ENCODE measurements around the gene KRTAP10-2. TPM values are rescaled to one million over a fixed set of nuclear protein-coding genes. Genes with fewer than 3 reads are reported as not detected.

The KRTAP10-2 gene
- polyA plus RNA-seq, 1 donor (not counting 4 experiments of a cell fraction or from before 2014, with no cell fraction given), result not detected

- no peaks in the 10 kb centered on the region for H3K4me1 ChIP-seq (ENCODE audit: control insufficient read depth, extremely low read depth, insufficient read depth, low read length)
- H3K27ac ChIP-seq (ENCODE audit: control insufficient read depth, insufficient read depth, low read length), result no peak overlapping the region
- peaks cover 4% of the 10 kb centered on the region for H3K9me3 ChIP-seq (ENCODE audit: control insufficient read depth, low read depth, low read length)
- H3K79me2 ChIP-seq (ENCODE audit: control insufficient read depth, insufficient read depth, low read length), result no peaks in the 10 kb centered on the region
- no peaks in the 10 kb centered on the region for H3K9me1 ChIP-seq (ENCODE audit: control insufficient read depth, extremely low read depth, insufficient read depth, low read length)
- H2AFZ ChIP-seq (ENCODE audit: control insufficient read depth, low read length), result no peak overlapping the region
- no peak overlapping the region for H3K4me2 ChIP-seq (ENCODE audit: control insufficient read depth, extremely low read depth, insufficient read depth, low read depth, low read length)
- no peak overlapping the region for H3K4me3 ChIP-seq (ENCODE audit: control insufficient read depth in 2 of 3, extremely low read depth in 1 of 3, insufficient read depth in 2 of 3, low read depth in 1 of 3, low read length in 3 of 3)
- no peaks in the 10 kb centered on the region for H3K27me3 ChIP-seq (ENCODE audit: control insufficient read depth, extremely low read depth, insufficient read depth, low read length)
- TF ChIP-seq CTCF (optimal IDR thresholded peaks at IDR 0.05 in 1 of 3, IDR thresholded peaks at IDR 0.05 in 1 of 3, conservative IDR thresholded peaks at IDR 0.05 in 1 of 3; ENCODE audit: extremely low read depth in 1 of 3, insufficient read depth in 2 of 3, low read length in 3 of 3), result no peak
- no peak for TF ChIP-seq EZH2 (IDR thresholded peaks at IDR 0.05; ENCODE audit: low read length)
- FAIRE-seq, result no peak
- DNase-seq (ENCODE audit: low read depth, low spot score), result no peak
- dilution Hi-C loops (cut with MboI; ENCODE audit: extremely low pct_ligation_motif_present, low sequenced_read_pairs), result no loop called here
- H3K36me3 ChIP-seq (ENCODE audit: control insufficient read depth in 2 of 2, extremely low read depth in 1 of 2, insufficient read depth in 2 of 2, low read length in 2 of 2), result no peaks in the 10 kb centered on the region
- no peaks in the 10 kb centered on the region for H4K20me1 ChIP-seq (ENCODE audit: control insufficient read depth, extremely low read depth, insufficient read depth, low read length)
- no peak overlapping the region for H3K9ac ChIP-seq (ENCODE audit: control insufficient read depth, extremely low read depth, insufficient read depth, low read length)
Measured at GRCh38 chr21:44532712-44533111, 18.6 kb downstream of the KRTAP10-2 start.

- no peak for FAIRE-seq
- dilution Hi-C loops (cut with MboI; ENCODE audit: extremely low pct_ligation_motif_present, low sequenced_read_pairs), result no loop called here
Measured at GRCh38 chr21:44531606-44532564, 19.4 kb downstream of the KRTAP10-2 start.

More at GRCh38 chr21:44531606-44532564, 19.4 kb downstream of the KRTAP10-2 start:
- no peak for DNase-seq (ENCODE audit: low read depth, low spot score)
- Histone ChIP-seq H3K4me3 (ENCODE audit: control insufficient read depth in 2 of 3, extremely low read depth in 1 of 3, insufficient read depth in 2 of 3, low read depth in 1 of 3, low read length in 3 of 3) (no peak overlapping the region), H3K27me3 (ENCODE audit: control insufficient read depth, extremely low read depth, insufficient read depth, low read length) (no peaks in the 10 kb centered on the region), H3K9me3 (ENCODE audit: control insufficient read depth, low read depth, low read length) (peaks cover 6% of the 10 kb centered on the region), H3K9ac (ENCODE audit: control insufficient read depth, extremely low read depth, insufficient read depth, low read length) (no peak overlapping the region), H3K36me3 (ENCODE audit: control insufficient read depth in 2 of 2, extremely low read depth in 1 of 2, insufficient read depth in 2 of 2, low read length in 2 of 2) (no peaks in the 10 kb centered on the region), H3K4me2 (ENCODE audit: control insufficient read depth, extremely low read depth, insufficient read depth, low read depth, low read length) (no peak overlapping the region), H2AFZ (ENCODE audit: control insufficient read depth, low read length) (no peak overlapping the region), H3K9me1 (ENCODE audit: control insufficient read depth, extremely low read depth, insufficient read depth, low read length) (no peaks in the 10 kb centered on the region), H3K79me2 (ENCODE audit: control insufficient read depth, insufficient read depth, low read length) (no peaks in the 10 kb centered on the region), H3K27ac (ENCODE audit: control insufficient read depth, insufficient read depth, low read length) (no peak overlapping the region), H3K4me1 (ENCODE audit: control insufficient read depth, extremely low read depth, insufficient read depth, low read length) (no peaks in the 10 kb centered on the region), H4K20me1 (ENCODE audit: control insufficient read depth, extremely low read depth, insufficient read depth, low read length) (no peaks in the 10 kb centered on the region)
- TF ChIP-seq CTCF (optimal IDR thresholded peaks at IDR 0.05 in 1 of 3, IDR thresholded peaks at IDR 0.05 in 1 of 3, conservative IDR thresholded peaks at IDR 0.05 in 1 of 3; ENCODE audit: extremely low read depth in 1 of 3, insufficient read depth in 2 of 3, low read length in 3 of 3), result no peak
- no peak for TF ChIP-seq EZH2 (IDR thresholded peaks at IDR 0.05; ENCODE audit: low read length)
